HepG2 (cell line): Measurements from ENCODE around the gene HSD17B2. TPM values are rescaled to one million over a fixed set of nuclear protein-coding genes. Genes with fewer than 3 reads are reported as not detected.
A peak's percentile ranks its signal among the peaks of the same experiment; 100 is the strongest.

ENCODE experiments used
- ARNT2 ChIP-seq: sonication (generic); formaldehyde crosslinking; IDR thresholded peaks from 2 replicates; pipeline ENCODE4 v1.8.0; 2022; ENCODE audit warnings: mild to moderate bottlenecking, low read depth, missing genetic modification reagents, moderate library complexity
- CHD2 ChIP-seq: IDR thresholded peaks from 2 replicates; pipeline ENCODE4 v1.6.1; 2011; ENCODE audit warnings: low read depth, low read length, improper control_type of control experiment
- EP300 ChIP-seq, 3 experiments: sonication (generic) in 1 of 3; formaldehyde crosslinking in 1 of 3; IDR thresholded peaks; 2 replicates each; pipeline versions ENCODE4 v1.5.1 to v1.6.1; 2011 to 2020; ENCODE audit warnings: low read depth in 2 of 3, low read length in 2 of 3, borderline replicate concordance in 1 of 3, improper control_type of control experiment in 1 of 3, mild to moderate bottlenecking in 1 of 3, missing genetic modification reagents in 1 of 3, moderate library complexity in 1 of 3
- HNRNPH1 ChIP-seq: fragments of 200-400 bp; formaldehyde crosslinking; optimal IDR thresholded peaks from 2 replicates; pipeline ENCODE3; 2017; ENCODE audit warnings: mild to moderate bottlenecking, low read depth, low read length
- MAZ ChIP-seq, 2 experiments: sonication (generic) in 1 of 2; formaldehyde crosslinking in 1 of 2; IDR thresholded peaks; 2 replicates each; pipeline versions ENCODE4 v1.5.0 to v1.6.1; 2012 to 2020; ENCODE audit warnings: low read depth in 2 of 2, mild to moderate bottlenecking in 2 of 2, borderline replicate concordance in 1 of 2, improper control_type of control experiment in 1 of 2, low read length in 1 of 2, missing genetic modification reagents in 1 of 2, moderate library complexity in 1 of 2
- MIER2 ChIP-seq: IDR thresholded peaks from 2 replicates; pipeline ENCODE4 v1.6.1; 2016; ENCODE audit warnings: missing biosample characterization, missing genetic modification reagents
- NR0B2 ChIP-seq: sonication (generic); formaldehyde crosslinking; IDR thresholded peaks from 2 replicates; pipeline ENCODE4 v1.4.0; 2020; ENCODE audit warnings: mild to moderate bottlenecking, missing genetic modification reagents
- NR2F6 ChIP-seq, 2 experiments: IDR thresholded peaks; 2 replicates each; pipeline ENCODE4 v1.6.1; 2016; ENCODE audit warnings: antibody characterized with exemption in 1 of 2, mild to moderate bottlenecking in 1 of 2
- PCBP1 ChIP-seq: fragments of 200-400 bp; formaldehyde crosslinking; IDR thresholded peaks from 2 replicates; pipeline ENCODE4 v1.6.1; 2017; ENCODE audit warnings: mild to moderate bottlenecking, low read depth, low read length, borderline replicate concordance
- RARG ChIP-seq: sonication (generic); formaldehyde crosslinking; IDR thresholded peaks from 2 replicates; pipeline ENCODE4 v1.4.0; 2020; ENCODE audit warnings: low read depth, mild to moderate bottlenecking, missing genetic modification reagents
- RFXAP ChIP-seq: sonication (generic); formaldehyde crosslinking; IDR thresholded peaks from 2 replicates; pipeline ENCODE4 v1.4.0; 2020; ENCODE audit warnings: missing genetic modification reagents, borderline replicate concordance
- SP1 ChIP-seq, 2 experiments: fragments of 450-650 bp in 1 of 2; sonication (generic) in 1 of 2; formaldehyde crosslinking in 1 of 2; IDR thresholded peaks; 2 replicates each; pipeline versions ENCODE4 v1.4.0 to v1.6.1; 2016 to 2020; ENCODE audit warnings: missing genetic modification reagents in 1 of 2
- TCF7 ChIP-seq: sonication (generic); IDR thresholded peaks from 2 replicates; pipeline ENCODE4 v1.6.1; 2016; ENCODE audit warnings: antibody characterized with exemption, low read depth
- THYN1 ChIP-seq: sonication (generic); formaldehyde crosslinking; IDR thresholded peaks from 2 replicates; pipeline ENCODE4 v1.8.1; 2023; ENCODE audit warnings: low read depth, mild to moderate bottlenecking, moderate library complexity, missing genetic modification reagents, borderline replicate concordance
- ZMYM3 ChIP-seq: sonication (generic); formaldehyde crosslinking; IDR thresholded peaks from 2 replicates; pipeline ENCODE4 v1.5.1; 2020; ENCODE audit warnings: mild to moderate bottlenecking, missing genetic modification reagents
- ZNF652 ChIP-seq: IDR thresholded peaks from 2 replicates; pipeline ENCODE4 v1.6.1; 2016; ENCODE audit warnings: low read depth, borderline replicate concordance
- ZNF781 ChIP-seq: sonication (generic); formaldehyde crosslinking; IDR thresholded peaks from 2 replicates; pipeline ENCODE4 v1.5.1; 2020; ENCODE audit warnings: borderline replicate concordance, mild to moderate bottlenecking, missing genetic modification reagents; ENCODE audit errors: not compliant biosample characterization
- polyA plus RNA-seq, 8 experiments: library from polyadenylated mRNA; depleted of rRNA in 3 of 8; stranded (reverse) in 7 of 8; unstranded in 1 of 8; fragments of >200 nt; fragmentation: Illumina TruSeq in 4 of 8; extraction: Trizol in 4 of 8; gene quantifications; 2 replicates each; pipeline versions ENCODE4 v1.2.1 to v1.2.3, GENCODE V29; 2011 to 2016; ENCODE audit warnings: low read depth in 4 of 8, missing spikeins in 1 of 8, mixed read lengths in 1 of 8; ENCODE audit not compliant: insufficient read depth in 1 of 8
- total RNA-seq, 5 experiments: library from RNA; depleted of rRNA; stranded (reverse); fragments of >200 nt; fragmentation: Illumina TruSeq; extraction: Trizol; gene quantifications; 2 replicates each; pipeline ENCODE4 v1.2.3, GENCODE V29; 2016; ENCODE audit warnings: low read depth in 1 of 5
- TF ChIP-seq, protein P1 (sequence below), 2 experiments: fragments of 450-650 bp in 1 of 2; sonication (generic) in 1 of 2; formaldehyde crosslinking in 1 of 2; IDR thresholded peaks; 2 replicates each; pipeline versions ENCODE4 v1.6.1 to v1.8.0; 2016 to 2022; ENCODE audit warnings: antibody characterized with exemption in 1 of 2, mild to moderate bottlenecking in 1 of 2, missing genetic modification reagents in 1 of 2

The HSD17B2 gene
- total and polyA plus RNA-seq, 2 of the 13 experiments (the other 11 are each of a cell fraction or from before 2014, with no cell fraction given), result 26.3 to 69.3 TPM

DNA sequence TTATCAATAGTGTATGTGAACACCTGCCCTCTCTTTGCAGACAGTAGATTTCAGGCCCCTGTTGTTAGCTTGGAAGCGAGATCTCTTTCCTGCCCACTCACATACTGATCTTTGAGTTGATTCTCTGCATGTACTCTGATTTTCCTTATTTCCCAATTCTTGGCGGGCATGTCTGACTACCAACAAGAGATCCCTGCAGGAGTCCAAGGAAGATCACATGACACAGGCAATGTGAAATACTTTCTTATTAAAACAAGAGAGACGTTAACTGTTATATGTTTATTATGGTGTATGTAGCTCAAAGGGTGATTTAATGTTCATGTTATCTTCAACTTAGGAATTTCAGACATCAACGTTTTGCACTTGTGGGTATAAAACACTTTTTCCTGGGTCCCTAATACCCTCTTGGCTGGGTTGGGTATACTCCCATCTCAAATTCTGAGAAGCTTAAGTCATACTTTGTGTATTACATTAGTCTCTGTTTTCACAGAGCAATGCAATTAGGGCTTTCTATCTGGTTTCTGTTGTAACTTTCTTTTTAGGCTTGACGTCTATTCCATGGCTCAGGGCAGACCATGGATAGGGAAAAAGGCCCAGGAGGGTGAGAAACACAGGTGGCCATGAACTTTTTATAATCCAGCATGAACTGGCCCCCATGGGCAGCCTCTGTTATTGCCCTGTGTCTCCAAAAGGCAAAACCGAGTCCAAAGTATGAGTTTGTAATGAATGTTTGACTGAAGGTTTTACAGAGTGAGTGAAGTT is 32.2 kb downstream of the HSD17B2 start (continued):
- TF ChIP-seq, protein P1, sequence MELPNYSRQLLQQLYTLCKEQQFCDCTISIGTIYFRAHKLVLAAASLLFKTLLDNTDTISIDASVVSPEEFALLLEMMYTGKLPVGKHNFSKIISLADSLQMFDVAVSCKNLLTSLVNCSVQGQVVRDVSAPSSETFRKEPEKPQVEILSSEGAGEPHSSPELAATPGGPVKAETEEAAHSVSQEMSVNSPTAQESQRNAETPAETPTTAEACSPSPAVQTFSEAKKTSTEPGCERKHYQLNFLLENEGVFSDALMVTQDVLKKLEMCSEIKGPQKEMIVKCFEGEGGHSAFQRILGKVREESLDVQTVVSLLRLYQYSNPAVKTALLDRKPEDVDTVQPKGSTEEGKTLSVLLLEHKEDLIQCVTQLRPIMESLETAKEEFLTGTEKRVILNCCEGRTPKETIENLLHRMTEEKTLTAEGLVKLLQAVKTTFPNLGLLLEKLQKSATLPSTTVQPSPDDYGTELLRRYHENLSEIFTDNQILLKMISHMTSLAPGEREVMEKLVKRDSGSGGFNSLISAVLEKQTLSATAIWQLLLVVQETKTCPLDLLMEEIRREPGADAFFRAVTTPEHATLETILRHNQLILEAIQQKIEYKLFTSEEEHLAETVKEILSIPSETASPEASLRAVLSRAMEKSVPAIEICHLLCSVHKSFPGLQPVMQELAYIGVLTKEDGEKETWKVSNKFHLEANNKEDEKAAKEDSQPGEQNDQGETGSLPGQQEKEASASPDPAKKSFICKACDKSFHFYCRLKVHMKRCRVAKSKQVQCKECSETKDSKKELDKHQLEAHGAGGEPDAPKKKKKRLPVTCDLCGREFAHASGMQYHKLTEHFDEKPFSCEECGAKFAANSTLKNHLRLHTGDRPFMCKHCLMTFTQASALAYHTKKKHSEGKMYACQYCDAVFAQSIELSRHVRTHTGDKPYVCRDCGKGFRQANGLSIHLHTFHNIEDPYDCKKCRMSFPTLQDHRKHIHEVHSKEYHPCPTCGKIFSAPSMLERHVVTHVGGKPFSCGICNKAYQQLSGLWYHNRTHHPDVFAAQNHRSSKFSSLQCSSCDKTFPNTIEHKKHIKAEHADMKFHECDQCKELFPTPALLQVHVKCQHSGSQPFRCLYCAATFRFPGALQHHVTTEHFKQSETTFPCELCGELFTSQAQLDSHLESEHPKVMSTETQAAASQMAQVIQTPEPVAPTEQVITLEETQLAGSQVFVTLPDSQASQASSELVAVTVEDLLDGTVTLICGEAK (IDR thresholded peaks at IDR 0.05), result no peak
- TF ChIP-seq, protein P1 (CRISPR knock-in tag; IDR thresholded peaks at IDR 0.05), result no peak
- TF ChIP-seq ARNT2 (CRISPR knock-in tag), result no peak
- TF ChIP-seq MIER2 (CRISPR knock-in tag), result no peak
- TF ChIP-seq ZMYM3 (CRISPR knock-in tag), result no peak; the same call in 1 of the 2 replicates
- TF ChIP-seq ZNF652 (CRISPR knock-in tag), result no peak
- TF ChIP-seq NR0B2 (CRISPR knock-in tag), result no peak
- TF ChIP-seq CHD2, result no peak
- no peak for TF ChIP-seq HNRNPH1
- no peak; the same call in 1 of the 2 replicates for TF ChIP-seq TCF7
- no peak for TF ChIP-seq THYN1 (CRISPR knock-in tag)
- TF ChIP-seq NR2F6 (IDR thresholded peaks at IDR 0.05), result peak; percentile 62
- 0 out of 2 replicates have a peak, but pooled peaks have one; percentile 45 for TF ChIP-seq NR2F6 (CRISPR knock-in tag; IDR thresholded peaks at IDR 0.05)
- peak in 1 of 2 experiments; percentile 76; a peak in 2 of 4 replicates for TF ChIP-seq EP300 (IDR thresholded peaks at IDR 0.05; ENCODE audit: low read depth in 2 of 2, low read length in 2 of 2)
- TF ChIP-seq EP300 (CRISPR knock-in tag; IDR thresholded peaks at IDR 0.05; ENCODE audit: borderline replicate concordance), result no peak
- TF ChIP-seq MAZ (IDR thresholded peaks at IDR 0.05; ENCODE audit: borderline replicate concordance, low read depth, low read length), result no peak
- TF ChIP-seq MAZ (CRISPR knock-in tag; IDR thresholded peaks at IDR 0.05; ENCODE audit: low read depth), result no peak
- TF ChIP-seq SP1 (IDR thresholded peaks at IDR 0.05), result no peak
- TF ChIP-seq SP1 (CRISPR knock-in tag; IDR thresholded peaks at IDR 0.05), result no peak
- TF ChIP-seq PCBP1, result no peak
- TF ChIP-seq RFXAP, result 0 out of 2 replicates have a peak, but pooled peaks have one; percentile 51
- TF ChIP-seq RARG (CRISPR knock-in tag), result no peak
- no peak for TF ChIP-seq ZNF781 (CRISPR knock-in tag)
